SU-DHL-6 (cell line): ENCODE data around the gene ANKH.

Experiments
- H2AFZ ChIP-seq: fragments of 200-600 bp; sonication (generic); 2 replicates; pipeline ENCODE4 v1.6.1; 2014; ENCODE audit warnings: low read depth, mild to moderate bottlenecking, moderate library complexity, mixed read lengths, antibody characterized with exemption, low read length; ENCODE audit not compliant: severe bottlenecking
- H3F3A ChIP-seq: fragments of 200-600 bp; shearing (Covaris generic); 2 replicates; pipeline ENCODE4 v1.6.0; 2016; ENCODE audit warnings: antibody characterized with exemption, mild to moderate bottlenecking; ENCODE audit not compliant: insufficient read depth
- H3K27ac ChIP-seq: fragments of 200-600 bp; sonication (generic); 2 replicates; pipeline ENCODE4 v1.5.1; 2016; ENCODE audit warnings: low read depth, mild to moderate bottlenecking, low read length, moderate library complexity, mixed read lengths
- H3K27me3 ChIP-seq: fragments of 200-600 bp; sonication (generic), shearing (Covaris generic); 2 replicates; pipeline ENCODE4 v1.6.0; 2014; ENCODE audit warnings: mild to moderate bottlenecking, low read length
- H3K36me3 ChIP-seq: fragments of 200-600 bp; sonication (generic); 2 replicates; pipeline ENCODE4 v1.6.1; 2014; ENCODE audit warnings: mild to moderate bottlenecking, low read length, mixed read lengths
- H3K4me2 ChIP-seq: fragments of 300-600, 200-600 bp; shearing (Covaris generic), sonication (generic); 2 replicates; pipeline ENCODE4 v1.6.0; 2014; ENCODE audit warnings: low read length, low read depth, mild to moderate bottlenecking; ENCODE audit not compliant: poor library complexity, severe bottlenecking
- H3K4me3 ChIP-seq: fragments of 200-600 bp; sonication (generic); 2 replicates; pipeline ENCODE4 v1.5.1; 2014; ENCODE audit warnings: antibody characterized with exemption, low read length, mild to moderate bottlenecking, mixed read lengths; ENCODE audit not compliant: insufficient read depth, poor library complexity, severe bottlenecking
- H3K79me2 ChIP-seq: fragments of 200-600 bp; sonication (generic); 2 replicates; pipeline ENCODE4 v1.6.1; 2014; ENCODE audit warnings: mild to moderate bottlenecking, low read length, moderate library complexity; ENCODE audit not compliant: insufficient read depth
- H3K9ac ChIP-seq: fragments of 200-600 bp; sonication (generic); 2 replicates; pipeline ENCODE4 v1.7.0; 2014; ENCODE audit warnings: mild to moderate bottlenecking, low read length
- H3K9me2 ChIP-seq: fragments of 200-600 bp; sonication (generic); replicated peaks from 2 replicates; pipeline ENCODE4 v1.6.1; 2014; ENCODE audit warnings: low read length; ENCODE audit not compliant: insufficient read depth
- H3K9me3 ChIP-seq: fragments of 200-600 bp; sonication (generic); 2 replicates; pipeline ENCODE4 v1.6.1; 2014; ENCODE audit warnings: low read length, mixed read lengths; ENCODE audit not compliant: insufficient read depth
- H4K20me1 ChIP-seq: fragments of 200-600 bp; sonication (generic); 2 replicates; pipeline ENCODE4 v1.6.1; 2014; ENCODE audit warnings: low read depth, mild to moderate bottlenecking, antibody characterized with exemption, low read length, moderate library complexity, mixed read lengths
- EZH2phosphoT487 ChIP-seq: fragments of 200-600 bp; sonication (generic), shearing (Covaris generic); conservative IDR thresholded peaks from 2 replicates; pipeline ENCODE4 v1.6.1; 2018; ENCODE audit warnings: mild to moderate bottlenecking, antibody characterized with exemption, low read length, moderate library complexity, mixed read lengths
- TF ChIP-seq, protein P1 (sequence below): fragments of 200-600 bp; sonication (generic); IDR thresholded peaks from one replicate; pipeline ENCODE4 v1.5.1; 2017; ENCODE audit warnings: antibody characterized with exemption, mild to moderate bottlenecking, low read length, moderate library complexity; ENCODE audit not compliant: insufficient read depth, poor library complexity, severe bottlenecking

Gene ANKH

DNA sequence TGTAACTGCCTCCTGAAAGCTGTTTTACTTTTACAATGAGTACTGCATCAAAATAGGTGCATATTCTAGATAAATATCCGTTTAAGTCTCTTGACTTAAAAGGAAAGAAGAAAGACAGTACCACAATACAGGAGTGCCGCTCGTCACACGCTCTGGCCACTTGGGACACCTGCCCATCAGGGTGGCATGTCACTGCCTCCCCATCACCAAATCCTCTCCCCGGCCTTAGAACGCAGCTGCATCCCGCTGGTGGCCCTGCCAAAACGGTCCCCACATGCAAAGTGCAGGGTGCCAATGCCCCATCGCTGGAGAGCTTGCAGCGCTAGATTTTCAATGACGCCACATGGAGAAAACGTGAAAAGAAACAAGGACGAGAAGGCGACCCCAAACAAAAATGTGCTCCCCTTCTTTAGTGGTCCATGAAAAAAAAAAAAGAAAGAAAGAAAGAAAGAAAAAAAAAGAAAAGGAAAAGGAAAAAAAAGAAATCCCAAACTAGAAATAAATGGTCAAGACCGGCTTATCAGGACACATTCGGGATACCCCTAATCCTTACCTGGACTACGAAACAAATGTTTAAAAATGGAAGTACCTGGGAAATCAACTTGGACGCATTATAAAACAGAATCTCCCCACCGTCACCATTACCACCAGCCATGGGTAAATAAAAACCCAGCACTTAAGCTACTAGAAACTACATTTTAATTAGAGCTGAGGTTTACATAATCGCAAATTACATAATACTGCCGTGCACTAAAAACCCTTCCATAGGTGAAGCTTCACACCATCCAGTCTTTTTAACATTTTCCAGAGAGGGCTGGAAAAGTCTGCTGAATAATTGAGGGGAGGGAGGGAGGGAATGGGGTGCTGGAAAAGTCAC lies 1.0 kb downstream of the ANKH start:
- peak overlapping the region; percentile 73 for H3K4me3 ChIP-seq
- no peak for TF ChIP-seq EZH2phosphoT487
- TF ChIP-seq, protein P1, sequence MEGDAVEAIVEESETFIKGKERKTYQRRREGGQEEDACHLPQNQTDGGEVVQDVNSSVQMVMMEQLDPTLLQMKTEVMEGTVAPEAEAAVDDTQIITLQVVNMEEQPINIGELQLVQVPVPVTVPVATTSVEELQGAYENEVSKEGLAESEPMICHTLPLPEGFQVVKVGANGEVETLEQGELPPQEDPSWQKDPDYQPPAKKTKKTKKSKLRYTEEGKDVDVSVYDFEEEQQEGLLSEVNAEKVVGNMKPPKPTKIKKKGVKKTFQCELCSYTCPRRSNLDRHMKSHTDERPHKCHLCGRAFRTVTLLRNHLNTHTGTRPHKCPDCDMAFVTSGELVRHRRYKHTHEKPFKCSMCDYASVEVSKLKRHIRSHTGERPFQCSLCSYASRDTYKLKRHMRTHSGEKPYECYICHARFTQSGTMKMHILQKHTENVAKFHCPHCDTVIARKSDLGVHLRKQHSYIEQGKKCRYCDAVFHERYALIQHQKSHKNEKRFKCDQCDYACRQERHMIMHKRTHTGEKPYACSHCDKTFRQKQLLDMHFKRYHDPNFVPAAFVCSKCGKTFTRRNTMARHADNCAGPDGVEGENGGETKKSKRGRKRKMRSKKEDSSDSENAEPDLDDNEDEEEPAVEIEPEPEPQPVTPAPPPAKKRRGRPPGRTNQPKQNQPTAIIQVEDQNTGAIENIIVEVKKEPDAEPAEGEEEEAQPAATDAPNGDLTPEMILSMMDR, result peak; percentile 41
- H2AFZ ChIP-seq, result peak overlapping the region; percentile 21
- no peaks in the 10 kb centered on the region for H3K36me3 ChIP-seq
- H4K20me1 ChIP-seq, result peaks cover 10% of the 10 kb centered on the region; the same call in 1 of the 2 replicates
- no peaks in the 10 kb centered on the region for H3K27me3 ChIP-seq
- H3F3A ChIP-seq, result peaks cover 12% of the 10 kb centered on the region
- peaks cover 58% of the 10 kb centered on the region for H3K79me2 ChIP-seq
- no peaks in the 10 kb centered on the region for H3K9me2 ChIP-seq
- H3K4me2 ChIP-seq, result peak overlapping the region; percentile 97
- H3K9ac ChIP-seq, result peak overlapping the region; percentile 86
- H3K27ac ChIP-seq, result peak overlapping the region; percentile 71
- H3K9me3 ChIP-seq, result no peaks in the 10 kb centered on the region

DNA sequence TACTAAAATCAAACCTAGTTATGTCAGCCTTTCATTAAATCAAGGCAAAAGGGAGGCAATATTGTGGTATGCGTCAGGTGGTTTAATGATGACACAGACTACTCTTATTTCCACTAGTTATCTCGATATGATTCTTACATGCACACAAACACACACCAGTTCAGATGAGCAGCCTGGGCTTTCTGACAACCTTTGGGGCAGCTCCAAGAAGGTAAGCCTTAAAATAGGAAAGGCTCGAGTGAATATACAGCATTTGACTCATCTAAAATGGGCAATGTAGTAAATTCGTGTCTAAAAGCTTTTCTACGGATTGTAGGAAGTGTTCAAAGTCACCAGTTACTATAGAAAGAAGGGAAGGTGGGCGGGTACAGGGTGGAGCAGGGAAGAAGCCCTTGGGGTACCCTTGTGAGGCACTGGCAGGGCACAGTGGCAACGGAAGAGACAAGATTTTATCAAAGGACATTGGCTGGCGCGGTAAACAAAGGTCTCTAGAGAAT lies 1.9 kb downstream of the ANKH start:
- peaks cover 12% of the 10 kb centered on the region; the same call in 1 of the 2 replicates for H4K20me1 ChIP-seq
- H3K4me3 ChIP-seq, result peak overlapping the region; percentile 73
- peak overlapping the region; percentile 71 for H3K27ac ChIP-seq
- H3F3A ChIP-seq, result peaks cover 12% of the 10 kb centered on the region
- peaks cover 66% of the 10 kb centered on the region for H3K79me2 ChIP-seq
- no peaks in the 10 kb centered on the region for H3K9me3 ChIP-seq
- H2AFZ ChIP-seq, result peak overlapping the region; percentile 21
- H3K9me2 ChIP-seq, result no peaks in the 10 kb centered on the region
- no peak for TF ChIP-seq EZH2phosphoT487
- TF ChIP-seq, protein P1, result no peak
- peak overlapping the region; percentile 97 for H3K4me2 ChIP-seq
- H3K9ac ChIP-seq, result peak overlapping the region; percentile 86
- no peaks in the 10 kb centered on the region for H3K36me3 ChIP-seq
- no peaks in the 10 kb centered on the region for H3K27me3 ChIP-seq

DNA sequence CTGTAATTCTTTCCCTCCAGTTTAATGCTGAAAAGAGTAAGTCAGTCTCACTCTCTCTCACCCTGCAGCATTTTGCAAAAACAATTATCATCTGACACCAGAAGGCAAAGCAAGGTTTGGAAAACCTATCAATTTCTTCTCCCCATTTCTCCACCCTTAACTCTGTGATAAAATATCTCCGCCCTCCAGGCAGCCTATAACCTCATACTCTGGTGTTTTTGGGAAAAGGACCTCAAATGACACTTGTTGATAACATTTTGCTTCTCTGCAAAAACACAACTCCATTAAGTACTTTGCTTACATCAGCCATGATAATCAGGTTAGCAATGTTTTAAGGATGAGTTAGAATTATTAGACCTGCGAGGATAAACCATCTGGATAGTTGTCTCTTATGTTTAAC lies 2.3 kb downstream of the ANKH start:
- Histone ChIP-seq H2AFZ (no peak overlapping the region), H3K27me3 (no peaks in the 10 kb centered on the region), H3K9me2 (no peaks in the 10 kb centered on the region), H3K9me3 (no peaks in the 10 kb centered on the region), H3K4me2 (peak overlapping the region; percentile 97), H3K27ac (peak overlapping the region; percentile 71), H3K36me3 (no peaks in the 10 kb centered on the region), H4K20me1 (peaks cover 15% of the 10 kb centered on the region; the same call in 1 of the 2 replicates), H3F3A (peaks cover 12% of the 10 kb centered on the region), H3K4me3 (peak overlapping the region; percentile 73), H3K79me2 (peaks cover 71% of the 10 kb centered on the region), H3K9ac (peak overlapping the region; percentile 86)
- TF ChIP-seq, protein P1, result no peak
- no peak for TF ChIP-seq EZH2phosphoT487
